KMS-11 (cell line): Measurements from ENCODE around the gene UBE2O.

Experiments
- H2AFZ ChIP-seq: fragments of 200-600 bp; sonication (generic); 2 replicates; pipeline ENCODE4 v1.6.1; 2016; ENCODE audit warnings: antibody characterized with exemption, mixed run types, low read depth
- H3K27ac ChIP-seq: fragments of 200-600 bp; sonication (generic); 2 replicates; pipeline ENCODE4 v1.6.1; 2016; ENCODE audit warnings: mild to moderate bottlenecking, mixed run types
- H3K27me3 ChIP-seq: fragments of 200-600 bp; sonication (generic); 2 replicates; pipeline ENCODE4 v1.6.1; 2017; ENCODE audit warnings: mild to moderate bottlenecking, low read depth, mixed run types, moderate library complexity; ENCODE audit not compliant: insufficient read depth
- H3K36me3 ChIP-seq: fragments of 200-600 bp; sonication (generic); 2 replicates; pipeline ENCODE4 v1.6.1; 2017; ENCODE audit warnings: mild to moderate bottlenecking, mixed run types; ENCODE audit not compliant: insufficient read depth
- H3K4me1 ChIP-seq: fragments of 200-600 bp; sonication (generic); 2 replicates; pipeline ENCODE4 v1.6.1; 2016; ENCODE audit warnings: mild to moderate bottlenecking, low read depth, mixed run types; ENCODE audit not compliant: poor library complexity, severe bottlenecking
- H3K4me2 ChIP-seq: fragments of 200-600 bp; sonication (generic); 2 replicates; pipeline ENCODE4 v1.7.0; 2016; ENCODE audit warnings: mild to moderate bottlenecking, mixed run types
- H3K4me3 ChIP-seq: fragments of 200-600 bp; sonication (generic); IDR thresholded peaks from 2 replicates; pipeline ENCODE4 v1.6.1; 2017; ENCODE audit warnings: low read depth, low read length, mixed read lengths; ENCODE audit not compliant: insufficient read depth
- H3K79me2 ChIP-seq: fragments of 200-600 bp; sonication (generic); 2 replicates; pipeline ENCODE4 v1.6.1; 2016; ENCODE audit warnings: low read depth, mixed run types; ENCODE audit not compliant: insufficient read depth
- H3K9ac ChIP-seq: fragments of 200-600 bp; sonication (generic); 2 replicates; pipeline ENCODE4 v1.6.1; 2016; ENCODE audit warnings: mild to moderate bottlenecking, mixed run types
- H4K20me1 ChIP-seq: fragments of 200-600 bp; sonication (generic); 2 replicates; pipeline ENCODE4 v1.6.1; 2016; ENCODE audit warnings: mild to moderate bottlenecking, mixed run types; ENCODE audit not compliant: insufficient read depth
- CTCF ChIP-seq: fragments of 200-600 bp; sonication (generic); conservative IDR thresholded peaks from 2 replicates; pipeline ENCODE4 v1.6.1; 2017; ENCODE audit warnings: low read depth, mild to moderate bottlenecking, antibody characterized with exemption, low read length, moderate library complexity, mixed read lengths

Gene UBE2O

GRCh38 chr17:76368545-76368944 is 84.4 kb downstream of the UBE2O start:
- Histone ChIP-seq H4K20me1 (no peaks in the 10 kb centered on the region), H3K9ac (no peak overlapping the region), H3K27ac (no peak overlapping the region), H3K79me2 (no peaks in the 10 kb centered on the region), H2AFZ (no peak overlapping the region), H3K36me3 (no peaks in the 10 kb centered on the region), H3K4me2 (no peak overlapping the region), H3K27me3 (peaks cover 4% of the 10 kb centered on the region; the same call in 1 of the 2 replicates), H3K4me3 (no peak overlapping the region), H3K4me1 (no peaks in the 10 kb centered on the region)
- no peak for TF ChIP-seq CTCF

- H3K4me3 ChIP-seq = no peak overlapping the region
- no peak overlapping the region for H2AFZ ChIP-seq
- no peaks in the 10 kb centered on the region for H3K4me1 ChIP-seq
- peaks cover 4% of the 10 kb centered on the region; the same call in 1 of the 2 replicates for H3K27me3 ChIP-seq
- H3K36me3 ChIP-seq = no peaks in the 10 kb centered on the region
- H4K20me1 ChIP-seq = no peaks in the 10 kb centered on the region
- H3K4me2 ChIP-seq = no peak overlapping the region
- no peak for TF ChIP-seq CTCF
- no peaks in the 10 kb centered on the region for H3K79me2 ChIP-seq
- H3K27ac ChIP-seq = no peak overlapping the region
- H3K9ac ChIP-seq = no peak overlapping the region
These were observed 85.3 kb downstream of the UBE2O start for GRCh38 chr17:76367642-76368041.

DNA sequence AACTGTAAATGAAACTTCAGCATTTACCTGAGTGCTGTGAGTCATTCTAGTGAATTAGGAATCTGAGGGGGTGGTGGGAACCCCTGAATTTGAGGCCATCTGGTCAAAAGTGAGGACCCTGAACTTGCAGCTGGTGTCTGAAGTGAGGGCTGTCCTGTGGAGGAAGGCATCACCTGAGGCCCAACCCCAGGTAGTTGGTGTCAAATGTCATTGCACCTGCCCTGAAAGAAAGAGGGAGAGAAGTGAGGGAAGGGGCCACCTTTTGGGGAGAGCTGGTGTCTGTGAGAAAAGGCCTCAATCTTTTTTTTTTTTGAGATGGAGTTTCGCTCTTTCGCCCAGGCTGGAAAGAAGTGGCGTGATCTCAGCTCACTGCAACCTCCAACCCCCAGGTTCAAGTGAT is 86.7 kb downstream of the UBE2O start:
- Histone ChIP-seq H2AFZ (no peak overlapping the region), H3K4me3 (no peak overlapping the region), H3K79me2 (no peaks in the 10 kb centered on the region), H3K36me3 (no peaks in the 10 kb centered on the region), H3K4me2 (no peak overlapping the region), H3K9ac (no peak overlapping the region), H4K20me1 (no peaks in the 10 kb centered on the region), H3K4me1 (no peaks in the 10 kb centered on the region), H3K27ac (no peak overlapping the region), H3K27me3 (peaks cover 4% of the 10 kb centered on the region; the same call in 1 of the 2 replicates)
- no peak for TF ChIP-seq CTCF

GRCh38 chr17:76365256-76365903 is 87.6 kb downstream of the UBE2O start:
- Histone ChIP-seq H3K9ac (no peak overlapping the region), H2AFZ (no peak overlapping the region), H3K27me3 (peaks cover 4% of the 10 kb centered on the region; the same call in 1 of the 2 replicates), H3K36me3 (no peaks in the 10 kb centered on the region), H3K79me2 (no peaks in the 10 kb centered on the region), H3K4me3 (no peak overlapping the region), H3K27ac (no peak overlapping the region), H3K4me1 (no peaks in the 10 kb centered on the region), H3K4me2 (no peak overlapping the region), H4K20me1 (no peaks in the 10 kb centered on the region)
- TF ChIP-seq CTCF = no peak
